ENCODE data around the gene MYPOP. TPM values are rescaled to one million over a fixed set of nuclear protein-coding genes. Genes with fewer than 3 reads are reported as not detected.

The MYPOP gene
- total and polyA plus RNA-seq, 2 donors (not counting 3 experiments of a cell fraction or from before 2014, with no cell fraction given) = 3.9 to 9.0 TPM

DNA sequence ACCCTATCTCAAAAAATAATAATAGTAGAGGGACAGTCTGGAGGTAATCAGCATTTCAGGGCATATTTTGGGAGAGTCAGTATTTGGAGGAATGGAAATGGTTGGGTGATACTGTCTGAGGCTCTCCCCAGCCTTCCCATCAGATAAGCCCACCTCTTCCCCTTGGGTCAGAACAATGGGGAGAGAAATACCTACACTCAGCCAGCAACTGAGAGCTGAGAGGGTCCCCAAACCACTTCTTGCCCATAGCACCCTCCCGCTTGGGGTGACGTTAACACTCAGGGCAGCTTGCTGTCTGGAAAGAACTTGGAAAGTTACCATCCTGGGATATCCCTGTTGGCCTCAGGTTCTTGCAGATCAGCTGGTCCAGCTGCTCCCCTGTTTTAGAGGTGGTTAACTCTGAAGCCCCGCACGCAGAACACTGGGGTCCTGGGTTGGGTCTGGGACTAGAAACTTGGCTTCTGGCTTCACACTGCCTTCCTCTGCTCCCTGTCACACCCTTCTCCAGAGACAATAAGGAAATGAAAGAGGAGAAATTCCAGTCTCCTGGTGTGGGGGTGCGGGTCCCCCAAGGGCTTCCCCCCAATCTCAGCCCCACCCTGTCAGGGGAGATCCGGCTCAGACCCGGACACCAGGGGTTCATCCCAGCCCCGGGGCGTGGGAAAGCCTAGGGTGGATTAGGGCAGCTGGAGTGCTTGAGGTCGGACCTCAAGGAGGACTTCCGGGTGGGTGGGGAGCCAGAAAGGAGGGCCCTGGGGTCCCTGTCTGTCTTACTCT lies 35.8 kb downstream of the MYPOP start:
- TF ChIP-seq EZH2 (IDR thresholded peaks at IDR 0.05; ENCODE audit: borderline replicate concordance, low read depth, low read length, severe bottlenecking) = peak; percentile 47
- TF ChIP-seq MYC (IDR thresholded peaks at IDR 0.05; ENCODE audit: low read depth, low read length) = no peak
- CTCF ChIA-PET = interaction anchor here (1.0 to 1.4 kb wide), 2 partner anchors 13 to 50 kb away, joined by 3 to 4 read pairs; no protein-coding TSS in a partner anchor

GRCh38 chr19:45865269-45865948 lies 37.0 kb downstream of the MYPOP start:
- H3K27ac ChIP-seq (ENCODE audit: insufficient read depth, low read depth, low read length) = no peak overlapping the region
- no peaks in the 10 kb centered on the region for H3K9me1 ChIP-seq (replicated peaks; ENCODE audit: control insufficient read depth, extremely low read depth, insufficient read depth, low read length)
- TF ChIP-seq JUN (IDR thresholded peaks at IDR 0.05; ENCODE audit: borderline replicate concordance, insufficient read depth, insufficient read length, low read depth) = no peak
- ChIA-PET CTCF (interaction anchor here (0.9 to 2.6 kb wide), 6 partner anchors 14 to 49 kb away, joined by 3 to 24 read pairs (median 4); no protein-coding TSS in a partner anchor), POLR2A (no interaction called here)
- H3K27me3 ChIP-seq (ENCODE audit: control insufficient read depth in 2 of 2, insufficient read depth in 2 of 2, low read length in 2 of 2) = peaks cover 22 to 23% of the 10 kb centered on the region in 2 experiments
- H3K4me1 ChIP-seq (ENCODE audit: control insufficient read depth, extremely low read depth, insufficient read depth, low read length) = peaks cover 4% of the 10 kb centered on the region
- intact Hi-C loops (cut with micrococcal nuclease) (no loop called here), dilution Hi-C loops (cut with MboI; ENCODE audit: extremely low pct_ligation_motif_present, low sequenced_read_pairs) (no loop called here)
- H3K4me3 ChIP-seq (replicated peaks in 1 of 3; ENCODE audit: insufficient read depth in 1 of 3, low read depth in 1 of 3, low read length in 3 of 3) = no peak overlapping the region
- no peak overlapping the region for H3K4me2 ChIP-seq (ENCODE audit: insufficient read depth, low read length)
- BruUV-seq (replicated peaks) = no TSS peak
- no peaks in the 10 kb centered on the region for H4K20me1 ChIP-seq (replicated peaks; ENCODE audit: control insufficient read depth, extremely low read depth, insufficient read depth, low read length)
- DNase-seq (ENCODE audit: low read depth, low spot score) (no peak), FAIRE-seq (no peak)
- no peaks in the 10 kb centered on the region for H3K9me3 ChIP-seq (replicated peaks; ENCODE audit: control insufficient read depth, insufficient read depth, low read length)
- H3K9ac ChIP-seq (replicated peaks; ENCODE audit: extremely low read depth, insufficient read depth, low read length) = no peak overlapping the region
- H2AFZ ChIP-seq (ENCODE audit: low read depth, low read length) = no peak overlapping the region
- H3K36me3 ChIP-seq (ENCODE audit: control insufficient read depth in 2 of 2, extremely low read depth in 1 of 2, insufficient read depth in 2 of 2, low read length in 2 of 2) = no peaks in the 10 kb centered on the region
- H3K79me2 ChIP-seq (ENCODE audit: control insufficient read depth, insufficient read depth, low read length) = peaks cover 21% of the 10 kb centered on the region

More for the DNA sequence above, 35.8 kb downstream of the MYPOP start:
- POLR2A ChIA-PET = no interaction called here
- Histone ChIP-seq H3K4me2 (ENCODE audit: insufficient read depth, low read length) (no peak overlapping the region), H3K27me3 (ENCODE audit: control insufficient read depth in 2 of 2, insufficient read depth in 2 of 2, low read length in 2 of 2) (peaks cover 22 to 23% of the 10 kb centered on the region in 2 experiments), H3K4me1 (ENCODE audit: control insufficient read depth, extremely low read depth, insufficient read depth, low read length) (peaks cover 4% of the 10 kb centered on the region), H2AFZ (ENCODE audit: low read depth, low read length) (no peak overlapping the region), H3K9me1 (replicated peaks; ENCODE audit: control insufficient read depth, extremely low read depth, insufficient read depth, low read length) (no peaks in the 10 kb centered on the region), H3K9ac (replicated peaks; ENCODE audit: extremely low read depth, insufficient read depth, low read length) (no peak overlapping the region), H3K9me3 (replicated peaks; ENCODE audit: control insufficient read depth, insufficient read depth, low read length) (no peaks in the 10 kb centered on the region), H3K4me3 (replicated peaks in 1 of 3; ENCODE audit: insufficient read depth in 1 of 3, low read depth in 1 of 3, low read length in 3 of 3) (no peak overlapping the region), H3K27ac (ENCODE audit: insufficient read depth, low read depth, low read length) (no peak overlapping the region), H3K36me3 (ENCODE audit: control insufficient read depth in 2 of 2, extremely low read depth in 1 of 2, insufficient read depth in 2 of 2, low read length in 2 of 2) (no peaks in the 10 kb centered on the region), H4K20me1 (replicated peaks; ENCODE audit: control insufficient read depth, extremely low read depth, insufficient read depth, low read length) (no peaks in the 10 kb centered on the region), H3K79me2 (ENCODE audit: control insufficient read depth, insufficient read depth, low read length) (peaks cover 11% of the 10 kb centered on the region)
- DNase-seq (ENCODE audit: low read depth, low spot score) (no peak), FAIRE-seq (no peak)
- intact Hi-C loops (cut with micrococcal nuclease) (no loop called here), dilution Hi-C loops (cut with MboI; ENCODE audit: extremely low pct_ligation_motif_present, low sequenced_read_pairs) (no loop called here)
- no TSS peak for BruUV-seq (replicated peaks)

All from endothelial cell of umbilical vein (primary cell).